A172 (cell line): Measurements from ENCODE around the gene PGA4. TPM values are rescaled to one million over a fixed set of nuclear protein-coding genes. Genes with fewer than 3 reads are reported as not detected.
"Not testable (repeated sequence)": the region's sequence is repeated elsewhere in the genome, so short reads cannot be mapped to it uniquely, and the experiment has no call there.

Source experiments
- DNase-seq: peaks from one replicate; pipeline ENCODE4 v3.0.0-alpha.2; 2015; ENCODE audit warnings: low spot score
- total RNA-seq: library from RNA; depleted of rRNA; stranded (reverse); fragments of >200 nt; shearing (Covaris generic); gene quantifications from 2 replicates; pipeline ENCODE4 v1.2.3, GENCODE V29; 2014

PGA4 gene
- total RNA-seq, 1 experiment from 2014 or later, result not detected

DNA sequence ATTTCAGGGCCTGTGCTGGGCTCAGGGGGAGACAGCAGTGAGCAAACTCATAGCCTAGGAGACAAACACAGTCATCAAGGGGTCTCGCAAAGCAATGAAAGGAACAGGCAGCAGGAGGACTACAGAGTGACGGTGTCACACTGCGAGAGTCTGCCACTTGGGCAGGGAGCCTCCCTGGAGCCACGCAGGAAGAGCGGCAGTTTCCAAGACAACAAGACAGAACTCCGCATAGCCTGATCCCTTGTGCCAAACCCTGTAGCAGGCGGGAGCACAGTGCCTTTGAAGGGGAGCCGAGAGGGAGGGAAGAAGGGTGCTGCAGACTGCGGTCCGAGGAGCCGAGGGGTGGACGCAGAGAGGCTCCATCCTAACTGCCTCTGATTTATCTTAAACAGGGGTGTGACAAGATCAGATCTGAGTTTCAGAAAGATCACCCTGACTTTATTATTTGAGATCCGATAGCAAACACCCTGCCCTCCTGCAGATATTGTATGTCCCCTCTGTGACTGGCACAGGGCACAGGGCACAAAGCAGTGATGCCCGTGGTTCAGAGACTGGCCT lies 17.6 kb upstream of the PGA4 start:
- DNase-seq, result not testable (repeated sequence)

GRCh38 chr11:61207636-61208310 lies 14.4 kb upstream of the PGA4 start:
- DNase-seq, result not testable (repeated sequence)

GRCh38 chr11:61210629-61211028 lies 11.5 kb upstream of the PGA4 start:
- not testable (repeated sequence) for DNase-seq

- not testable (repeated sequence) for DNase-seq
Measured at GRCh38 chr11:61211327-61211952, 10.7 kb upstream of the PGA4 start.

DNA sequence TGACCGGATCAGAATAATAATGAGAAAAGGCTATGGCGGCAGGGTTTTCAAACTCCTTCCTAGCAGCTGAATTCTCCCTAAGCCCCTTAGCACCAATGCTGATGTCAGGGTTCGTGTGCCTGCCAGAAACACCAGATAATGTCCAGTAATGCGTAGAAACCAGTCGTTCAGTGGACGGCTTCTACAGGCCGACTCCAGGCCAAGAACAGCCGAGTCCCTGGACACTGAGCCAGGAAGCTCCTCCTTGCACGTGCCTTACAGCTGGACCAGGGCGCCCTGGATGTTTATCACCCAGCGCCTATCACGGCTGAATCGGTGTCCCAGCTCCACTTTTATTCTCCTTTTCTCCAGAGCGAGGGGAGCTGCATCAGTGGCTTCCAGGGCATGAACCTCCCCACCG lies 9.9 kb upstream of the PGA4 start:
- DNase-seq, result not testable (repeated sequence)

GRCh38 chr11:61213711-61214324 lies 8.3 kb upstream of the PGA4 start:
- not testable (repeated sequence) for DNase-seq

GRCh38 chr11:61218306-61218705 lies 3.8 kb upstream of the PGA4 start:
- DNase-seq, result not testable (repeated sequence)

GRCh38 chr11:61219016-61219415 lies 3.1 kb upstream of the PGA4 start:
- DNase-seq, result not testable (repeated sequence)

DNA sequence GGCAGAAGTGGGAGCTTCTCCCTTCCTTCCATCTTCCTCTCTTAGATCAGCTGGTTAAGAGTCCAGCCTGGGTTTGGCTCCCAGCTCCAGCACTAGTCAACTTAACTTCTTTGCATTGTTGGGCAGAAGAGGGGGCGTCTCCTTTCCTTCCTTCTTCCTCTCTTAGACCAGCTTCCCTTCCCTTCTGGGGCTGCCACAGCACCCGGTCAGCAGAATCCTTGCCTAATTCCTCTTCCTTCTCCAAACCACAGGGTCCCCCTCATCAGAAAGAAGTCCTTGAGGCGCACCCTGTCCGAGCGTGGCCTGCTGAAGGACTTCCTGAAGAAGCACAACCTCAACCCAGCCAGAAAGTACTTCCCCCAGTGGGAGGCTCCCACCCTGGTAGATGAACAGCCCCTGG lies 545 bp downstream of the PGA4 start:
- DNase-seq, result not testable (repeated sequence)

GRCh38 chr11:61226457-61227137 lies 4.5 kb downstream of the PGA4 start:
- DNase-seq, result not testable (repeated sequence)

DNA sequence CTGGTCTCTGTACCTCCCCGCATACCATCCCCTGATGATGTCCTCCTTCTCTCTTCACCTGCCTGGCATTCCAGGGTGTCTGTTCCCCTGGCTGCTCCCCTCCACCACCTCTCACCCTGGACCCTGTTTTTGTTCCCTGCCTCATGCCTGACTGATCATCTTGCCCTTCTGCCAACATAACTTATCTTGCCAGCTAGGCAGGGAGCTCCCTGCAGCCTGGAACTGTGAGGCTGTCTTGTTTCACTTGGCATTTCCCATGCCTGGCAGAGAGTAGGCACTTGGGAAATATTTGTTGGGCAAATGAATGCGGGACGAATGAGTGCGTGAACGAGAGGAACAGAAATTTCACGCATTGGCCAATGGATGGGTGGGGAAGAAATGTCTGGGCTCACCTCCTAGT lies 7.3 kb downstream of the PGA4 start:
- DNase-seq, result not testable (repeated sequence)

- not testable (repeated sequence) for DNase-seq
Measured at GRCh38 chr11:61231033-61231432, 8.9 kb downstream of the PGA4 start.

GRCh38 chr11:61231585-61231984 lies 9.4 kb downstream of the PGA4 start:
- not testable (repeated sequence) for DNase-seq

GRCh38 chr11:61232548-61233145 lies 10.5 kb downstream of the PGA4 start:
- not testable (repeated sequence) for DNase-seq

DNA sequence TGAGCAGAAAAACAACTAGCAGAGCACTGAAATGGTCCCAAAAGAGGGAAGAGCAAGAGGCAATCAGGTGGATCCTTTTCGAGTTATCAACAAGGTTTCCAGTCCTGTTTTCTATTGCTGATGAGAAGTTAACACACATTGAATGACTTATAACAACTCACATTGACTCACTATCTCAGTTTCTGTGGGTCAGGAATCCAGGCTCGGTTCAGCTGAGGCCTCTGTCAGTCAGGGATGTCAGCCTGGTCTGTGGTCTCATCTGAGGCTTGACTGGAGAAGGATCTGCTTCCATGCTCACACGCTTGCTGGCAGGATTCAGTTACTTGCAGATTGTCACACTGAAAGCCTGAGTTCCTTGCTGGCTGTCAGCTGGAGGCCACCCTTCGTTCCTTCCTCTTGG lies 15.0 kb downstream of the PGA4 start:
- not testable (repeated sequence) for DNase-seq

GRCh38 chr11:61240288-61240687 lies 18.1 kb downstream of the PGA4 start:
- DNase-seq, result not testable (repeated sequence)

DNA sequence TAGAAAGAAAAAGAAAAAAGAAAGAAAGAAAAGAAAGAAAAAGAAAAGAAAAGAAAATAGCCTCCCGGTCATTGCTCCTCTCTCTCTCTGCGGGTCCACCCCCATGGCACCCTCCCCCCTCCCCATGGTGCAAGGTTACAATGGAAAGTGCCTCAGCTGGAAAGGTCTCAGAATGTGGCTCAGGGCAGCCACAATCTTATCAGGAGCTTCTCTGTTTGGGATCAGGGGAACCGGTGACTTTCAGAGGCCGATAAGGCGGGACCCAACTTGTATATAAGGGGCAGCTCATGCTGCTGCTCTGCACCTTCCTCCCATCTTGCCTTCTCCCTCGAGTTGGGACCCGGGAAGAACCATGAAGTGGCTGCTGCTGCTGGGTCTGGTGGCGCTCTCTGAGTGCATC lies 18.7 kb downstream of the PGA4 start, which contains the start of gene PGA5:
Gene PGA5 (plus strand): TSS at position 301 of the 400 bp plus-strand sequence. CDS start 52 bp downstream, at position 353.
- not testable (repeated sequence) for DNase-seq

GRCh38 chr11:61241526-61241925 lies 19.4 kb downstream of the PGA4 start:
- not testable (repeated sequence) for DNase-seq

DNA sequence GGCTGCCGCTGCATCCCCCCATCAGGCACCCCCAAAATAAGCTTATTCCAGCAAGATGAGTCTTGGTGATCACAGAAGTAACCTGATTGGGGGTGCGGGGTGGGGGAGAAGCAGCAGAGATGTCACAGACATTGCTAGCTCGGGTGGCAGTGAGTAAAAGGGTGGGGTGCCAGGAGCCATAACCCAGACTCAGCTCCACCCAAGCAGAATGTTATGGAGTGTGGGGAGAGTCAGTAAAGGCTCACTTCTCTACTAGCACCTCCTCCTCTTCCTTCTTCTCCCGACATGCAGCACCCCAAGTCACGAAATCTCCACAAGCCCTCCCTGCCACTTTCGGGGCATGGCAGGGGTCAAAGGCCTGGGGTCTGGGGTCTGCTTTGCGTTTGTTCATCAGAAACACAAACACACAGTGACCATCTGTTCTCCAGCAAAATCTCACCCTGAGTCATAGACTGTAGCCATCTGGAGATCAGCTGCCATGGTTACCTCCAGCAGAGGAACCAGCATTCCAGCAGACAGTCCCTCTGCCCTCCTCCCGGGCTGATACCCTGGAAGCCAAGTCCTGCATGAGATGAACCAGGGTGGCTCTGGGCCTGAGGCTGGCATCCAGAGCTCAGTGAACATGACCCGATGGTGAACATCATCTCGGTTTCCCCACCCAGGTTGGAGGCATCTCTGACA lies 23.3 kb downstream of the PGA4 start:
- not testable (repeated sequence) for DNase-seq

DNA sequence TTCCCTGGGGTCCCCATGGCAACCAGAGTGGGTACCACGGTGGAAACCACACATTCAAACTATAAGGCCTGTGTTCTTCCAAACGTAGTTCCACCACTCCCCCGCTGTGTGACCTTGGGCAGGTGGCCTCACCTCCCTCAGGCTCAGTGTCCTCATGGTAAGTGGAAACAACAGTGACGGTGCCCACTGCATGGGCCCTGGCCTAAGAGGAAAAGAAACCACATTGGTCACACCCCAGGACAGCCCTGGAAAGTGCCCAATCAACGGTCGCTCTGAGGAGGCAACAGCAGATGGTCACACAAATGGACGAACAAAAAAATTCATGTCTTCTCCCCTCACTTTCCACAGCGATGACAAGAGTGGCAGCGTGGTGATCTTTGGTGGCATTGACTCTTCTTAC lies 25.9 kb downstream of the PGA4 start:
- DNase-seq, result not testable (repeated sequence)

DNA sequence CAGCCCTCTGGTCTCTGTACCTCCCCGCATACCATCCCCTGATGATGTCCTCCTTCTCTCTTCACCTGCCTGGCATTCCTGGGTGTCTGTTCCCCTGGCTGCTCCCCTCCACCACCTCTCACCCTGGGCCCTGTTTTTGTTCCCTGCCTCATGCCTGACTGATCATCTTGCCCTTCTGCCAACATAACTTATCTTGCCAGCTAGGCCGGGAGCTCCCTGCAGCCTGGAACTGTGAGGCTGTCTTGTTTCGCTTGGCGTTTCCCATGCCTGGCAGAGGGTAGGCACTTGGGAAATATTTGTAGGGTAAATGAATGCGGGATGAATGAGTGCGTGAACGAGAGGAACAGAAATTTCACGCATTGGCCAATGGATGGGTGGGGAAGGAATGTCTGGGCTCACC lies 27.1 kb downstream of the PGA4 start:
- DNase-seq, result not testable (repeated sequence)
